H54 (cell line): ENCODE data around the gene G6PC1.
"Not testable (repeated sequence)": the region's sequence is repeated elsewhere in the genome, so short reads cannot be mapped to it uniquely, and the experiment has no call there.

Source experiments
- DNase-seq: peaks from one replicate; pipeline ENCODE4 v3.0.0; 2011; ENCODE audit warnings: low spot score, mixed read lengths; ENCODE audit not compliant: insufficient read length
- FAIRE-seq: peaks from 3 replicates; lab custom pipeline; 2011; peaks lifted over from hg19 to GRCh38; lab: Jason Lieb, UNC
- POLR2A ChIP-seq: IDR thresholded peaks from 2 replicates; pipeline ENCODE4 v1.6.1; 2011; ENCODE audit warnings: low read depth, mild to moderate bottlenecking, low read length

G6PC1 gene

GRCh38 chr17:42904110-42904469 is 3.5 kb downstream of the G6PC1 start:
- no peak for TF ChIP-seq POLR2A
- FAIRE-seq (no peak), DNase-seq (no peak)

GRCh38 chr17:42906772-42907446 is 6.3 kb downstream of the G6PC1 start:
- TF ChIP-seq POLR2A, result no peak
- FAIRE-seq (no peak), DNase-seq (no peak)

GRCh38 chr17:42908872-42909700 is 8.5 kb downstream of the G6PC1 start:
- no peak for TF ChIP-seq POLR2A
- DNase-seq, result no peak
- no peak for FAIRE-seq

- FAIRE-seq, result no peak
- DNase-seq, result no peak
- TF ChIP-seq POLR2A, result no peak
Observed at GRCh38 chr17:42913522-42913921, 12.9 kb downstream of the G6PC1 start.

- FAIRE-seq, result no peak
- TF ChIP-seq POLR2A, result no peak
- DNase-seq, result no peak
Observed at GRCh38 chr17:42913981-42914617, 13.5 kb downstream of the G6PC1 start.

GRCh38 chr17:42915288-42915687 is 14.7 kb downstream of the G6PC1 start:
- FAIRE-seq, DNase-seq: not testable (repeated sequence)

GRCh38 chr17:42916388-42917235 is 16.0 kb downstream of the G6PC1 start:
- not testable (repeated sequence) for FAIRE-seq, DNase-seq

- DNase-seq (no peak), FAIRE-seq (no peak)
- no peak for TF ChIP-seq POLR2A
Observed at GRCh38 chr17:42917236-42917603, 16.6 kb downstream of the G6PC1 start.

- TF ChIP-seq POLR2A, result no peak
- FAIRE-seq, result no peak
- DNase-seq, result no peak
Observed at GRCh38 chr17:42918902-42919521, 18.4 kb downstream of the G6PC1 start.

GRCh38 chr17:42919522-42920077 is 19.0 kb downstream of the G6PC1 start:
- not testable (repeated sequence) for FAIRE-seq, DNase-seq

GRCh38 chr17:42920106-42920900 is 19.7 kb downstream of the G6PC1 start:
- FAIRE-seq (no peak), DNase-seq (no peak)
- TF ChIP-seq POLR2A, result no peak

- DNase-seq (no peak), FAIRE-seq (no peak)
- no peak for TF ChIP-seq POLR2A
Observed at GRCh38 chr17:42920922-42921321, 20.3 kb downstream of the G6PC1 start.
